ENCODE results near the gene TNFAIP3.

DNA sequence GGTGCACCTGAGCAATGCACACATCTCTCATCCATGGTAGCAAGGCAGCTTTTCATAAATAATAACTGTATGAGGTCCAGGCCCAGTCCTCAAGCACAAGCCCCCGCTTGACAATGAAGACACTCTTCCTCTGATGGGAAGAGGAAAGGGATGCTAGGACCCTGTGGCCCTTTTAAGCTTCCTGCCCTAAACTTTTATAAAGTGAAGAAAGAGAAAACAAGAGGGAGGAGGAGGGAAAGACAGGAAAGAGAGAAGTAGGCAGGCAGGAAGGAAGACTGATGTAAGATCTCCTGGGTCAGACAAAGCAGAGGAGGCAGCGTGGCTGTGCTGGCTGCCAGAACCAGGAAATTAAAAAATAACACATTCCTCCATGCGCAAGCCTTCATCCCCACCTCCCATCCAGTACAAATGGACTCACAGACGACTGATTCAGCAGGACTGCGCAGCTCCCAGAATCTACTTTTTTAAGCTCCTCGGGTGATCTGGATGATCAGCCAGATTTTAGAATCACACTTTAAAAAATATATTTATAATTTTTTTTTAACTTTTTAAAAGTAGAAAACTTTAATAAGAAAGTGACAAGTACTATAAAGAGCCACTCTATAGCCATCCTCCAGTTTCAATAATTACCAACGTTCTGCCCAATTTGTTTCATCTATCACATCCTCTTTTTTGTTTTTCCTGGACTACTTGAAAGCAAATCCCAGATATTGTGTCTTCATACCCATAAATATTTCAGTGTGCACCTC lies 16.5 kb downstream of the TNFAIP3 start:
- TF ChIP-seq, protein P1, sequence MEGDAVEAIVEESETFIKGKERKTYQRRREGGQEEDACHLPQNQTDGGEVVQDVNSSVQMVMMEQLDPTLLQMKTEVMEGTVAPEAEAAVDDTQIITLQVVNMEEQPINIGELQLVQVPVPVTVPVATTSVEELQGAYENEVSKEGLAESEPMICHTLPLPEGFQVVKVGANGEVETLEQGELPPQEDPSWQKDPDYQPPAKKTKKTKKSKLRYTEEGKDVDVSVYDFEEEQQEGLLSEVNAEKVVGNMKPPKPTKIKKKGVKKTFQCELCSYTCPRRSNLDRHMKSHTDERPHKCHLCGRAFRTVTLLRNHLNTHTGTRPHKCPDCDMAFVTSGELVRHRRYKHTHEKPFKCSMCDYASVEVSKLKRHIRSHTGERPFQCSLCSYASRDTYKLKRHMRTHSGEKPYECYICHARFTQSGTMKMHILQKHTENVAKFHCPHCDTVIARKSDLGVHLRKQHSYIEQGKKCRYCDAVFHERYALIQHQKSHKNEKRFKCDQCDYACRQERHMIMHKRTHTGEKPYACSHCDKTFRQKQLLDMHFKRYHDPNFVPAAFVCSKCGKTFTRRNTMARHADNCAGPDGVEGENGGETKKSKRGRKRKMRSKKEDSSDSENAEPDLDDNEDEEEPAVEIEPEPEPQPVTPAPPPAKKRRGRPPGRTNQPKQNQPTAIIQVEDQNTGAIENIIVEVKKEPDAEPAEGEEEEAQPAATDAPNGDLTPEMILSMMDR (IDR thresholded peaks at IDR 0.05) = no peak
- TF ChIP-seq EZH2 (IDR thresholded peaks at IDR 0.05) = no peak
- no peak for TF ChIP-seq EZH2phosphoT487 (IDR thresholded peaks at IDR 0.05)
